Activated CD4-positive, alpha-beta T cell treated with anti-CD3 and anti-CD28 coated beads for 1 hour (primary cell): ENCODE data around the gene MRPL48.
"Not testable (repeated sequence)": the region's sequence is repeated elsewhere in the genome, so short reads cannot be mapped to it uniquely, and the experiment has no call there.

Experiments used
- DNase-seq: peaks from one replicate; pipeline ENCODE4 v3.0.0-alpha.2; 2020

MRPL48 gene

GRCh38 chr11:73851046-73851764 is 63.5 kb downstream of the MRPL48 start:
- no peak for DNase-seq

GRCh38 chr11:73852049-73852448 is 64.4 kb downstream of the MRPL48 start:
- no peak for DNase-seq

- no peak for DNase-seq
These were observed 67.0 kb downstream of the MRPL48 start for GRCh38 chr11:73854680-73855079.

- DNase-seq, result no peak
These were observed 68.4 kb downstream of the MRPL48 start for GRCh38 chr11:73856031-73856567.

GRCh38 chr11:73859671-73860070 is 72.0 kb downstream of the MRPL48 start:
- no peak for DNase-seq

- DNase-seq, result no peak
These were observed 72.5 kb downstream of the MRPL48 start for GRCh38 chr11:73860202-73860601.

- no peak for DNase-seq
These were observed 75.3 kb downstream of the MRPL48 start for GRCh38 chr11:73862986-73863385.

- DNase-seq, result no peak
These were observed 78.5 kb downstream of the MRPL48 start for GRCh38 chr11:73866095-73866579.

GRCh38 chr11:73866586-73866996 is 78.9 kb downstream of the MRPL48 start:
- DNase-seq, result no peak

GRCh38 chr11:73869332-73869949 is 81.8 kb downstream of the MRPL48 start:
- no peak for DNase-seq

- no peak for DNase-seq
These were observed 82.6 kb downstream of the MRPL48 start for GRCh38 chr11:73870261-73870660.

- DNase-seq, result no peak
These were observed 85.2 kb downstream of the MRPL48 start for GRCh38 chr11:73872749-73873357.

GRCh38 chr11:73875380-73875779 is 87.7 kb downstream of the MRPL48 start:
- no peak for DNase-seq

- DNase-seq, result no peak
These were observed 88.2 kb downstream of the MRPL48 start for GRCh38 chr11:73875840-73876239.

- peak; percentile 88 for DNase-seq
These were observed 89.0 kb downstream of the MRPL48 start, which contains the start of the genes COA4 and PAAF1 for GRCh38 chr11:73876424-73877310. COA4 (minus strand) TSS chr11:73876846; CDS start chr11:73873378, 3,468 bp downstream. PAAF1 (plus strand) TSS chr11:73876999; CDS start chr11:73877022, 23 bp downstream.

- DNase-seq, result no peak
These were observed 91.1 kb downstream of the MRPL48 start for GRCh38 chr11:73878771-73879170.

GRCh38 chr11:73880449-73880848 is 92.8 kb downstream of the MRPL48 start:
- DNase-seq, result not testable (repeated sequence)

- DNase-seq, result no peak
These were observed 96.2 kb downstream of the MRPL48 start for GRCh38 chr11:73883856-73884255.

GRCh38 chr11:73888244-73888643 is 100.6 kb downstream of the MRPL48 start:
- no peak for DNase-seq

- DNase-seq, result no peak
These were observed 101.3 kb downstream of the MRPL48 start for GRCh38 chr11:73889019-73889418.

GRCh38 chr11:73889536-73889935 is 101.9 kb downstream of the MRPL48 start:
- no peak for DNase-seq

GRCh38 chr11:73893041-73893440 is 105.4 kb downstream of the MRPL48 start:
- no peak for DNase-seq
